H9 (cell line): ENCODE results near the gene APOL6. TPM values are rescaled to one million over a fixed set of nuclear protein-coding genes. Genes with fewer than 3 reads are reported as not detected.

Experiments used
- DNase-seq: peaks from one replicate; pipeline ENCODE4 v3.0.0-alpha.2; 2017
- H2AFZ ChIP-seq: one replicate; pipeline ENCODE4 v1.6.1; 2013; ENCODE audit warnings: mild to moderate bottlenecking, low read length, control low read depth, moderate library complexity
- H2AK5ac ChIP-seq: 2 replicates; pipeline ENCODE4 v1.6.1; 2013; ENCODE audit warnings: low read length, control low read depth, mixed read lengths; ENCODE audit not compliant: insufficient read length
- H2BK120ac ChIP-seq: one replicate; pipeline ENCODE4 v1.6.1; 2013; ENCODE audit warnings: low read depth, mild to moderate bottlenecking, low read length, control low read depth, inconsistent platforms; ENCODE audit not compliant: poor library complexity, severe bottlenecking
- H2BK12ac ChIP-seq: 2 replicates; pipeline ENCODE4 v1.6.1; 2013; ENCODE audit warnings: low read length, control low read depth, mixed read lengths, low read depth; ENCODE audit not compliant: insufficient read length
- H2BK15ac ChIP-seq: 2 replicates; pipeline ENCODE4 v1.6.1; 2013; ENCODE audit warnings: low read depth, low read length, control low read depth
- H2BK20ac ChIP-seq: one replicate; pipeline ENCODE4 v1.6.1; 2013; ENCODE audit warnings: low read depth, mild to moderate bottlenecking, low read length, control low read depth, inconsistent platforms; ENCODE audit not compliant: poor library complexity, severe bottlenecking
- H2BK5ac ChIP-seq: 2 replicates; pipeline ENCODE4 v1.6.1; 2013; ENCODE audit warnings: low read length, control low read depth, mixed read lengths; ENCODE audit not compliant: insufficient read length
- H3K14ac ChIP-seq: 2 replicates; pipeline ENCODE4 v1.6.1; 2013; ENCODE audit warnings: low read length, control low read depth; ENCODE audit not compliant: insufficient read depth
- H3K18ac ChIP-seq: 2 replicates; pipeline ENCODE4 v1.6.1; 2013; ENCODE audit warnings: low read depth, mild to moderate bottlenecking, mixed read lengths, low read length, control low read depth; ENCODE audit not compliant: insufficient read length
- H3K23ac ChIP-seq: 2 replicates; pipeline ENCODE4 v1.6.1; 2013; ENCODE audit warnings: low read length, control low read depth, mixed read lengths, low read depth; ENCODE audit not compliant: insufficient read length
- H3K23me2 ChIP-seq: 2 replicates; pipeline ENCODE4 v1.6.1; 2013; ENCODE audit warnings: low read depth, mild to moderate bottlenecking, mixed read lengths, low read length, control low read depth; ENCODE audit not compliant: insufficient read length, poor library complexity, severe bottlenecking
- H3K27ac ChIP-seq: 2 replicates; pipeline ENCODE4 v1.5.1; 2013; ENCODE audit warnings: low read length, control low read depth, mixed read lengths, low read depth; ENCODE audit not compliant: insufficient read length
- H3K27me3 ChIP-seq: 2 replicates; pipeline ENCODE4 v1.6.1; 2013; ENCODE audit warnings: low read length, control low read depth, inconsistent platforms; ENCODE audit not compliant: insufficient read depth
- H3K4ac ChIP-seq: 2 replicates; pipeline ENCODE4 v1.6.1; 2013; ENCODE audit warnings: low read depth, mild to moderate bottlenecking, control low read depth, inconsistent platforms, low read length, moderate library complexity
- H3K4me1 ChIP-seq: 2 replicates; pipeline ENCODE4 v1.6.1; 2013; ENCODE audit warnings: low read length, control low read depth, inconsistent platforms; ENCODE audit not compliant: insufficient read depth
- H3K4me2 ChIP-seq: 2 replicates; pipeline ENCODE4 v1.6.1; 2013; ENCODE audit warnings: low read length, control low read depth, mixed read lengths; ENCODE audit not compliant: insufficient read length, insufficient read depth
- H3K56ac ChIP-seq: 2 replicates; pipeline ENCODE4 v1.6.1; 2013; ENCODE audit warnings: low read depth, mild to moderate bottlenecking, mixed read lengths, low read length, control low read depth; ENCODE audit not compliant: insufficient read length
- H3K79me1 ChIP-seq: 2 replicates; pipeline ENCODE4 v1.6.1; 2013; ENCODE audit warnings: low read depth, mild to moderate bottlenecking, moderate library complexity, low read length, control low read depth, inconsistent platforms; ENCODE audit not compliant: insufficient read depth, poor library complexity, severe bottlenecking
- H3K79me2 ChIP-seq: 2 replicates; pipeline ENCODE4 v1.6.1; 2013; ENCODE audit warnings: low read length, control low read depth, inconsistent platforms; ENCODE audit not compliant: insufficient read depth
- H3K9ac ChIP-seq: 2 replicates; pipeline ENCODE4 v1.6.1; 2013; ENCODE audit warnings: low read length, control low read depth, mixed read lengths; ENCODE audit not compliant: insufficient read length; ENCODE audit errors: extremely low read depth
- H3K9me3 ChIP-seq: one replicate; pipeline ENCODE4 v1.6.1; 2013; ENCODE audit warnings: low read depth, low read length, inconsistent platforms; ENCODE audit not compliant: control insufficient read depth
- H3T11ph ChIP-seq: one replicate; pipeline ENCODE4 v1.6.1; 2013; ENCODE audit warnings: mild to moderate bottlenecking, low read length, control low read depth, inconsistent platforms
- H4K20me1 ChIP-seq: one replicate; pipeline ENCODE4 v1.6.1; 2013; ENCODE audit not compliant: control insufficient read depth, insufficient read length, insufficient read depth
- H4K5ac ChIP-seq: 2 replicates; pipeline ENCODE4 v1.6.1; 2013; ENCODE audit warnings: low read depth, mild to moderate bottlenecking, mixed read lengths, low read length, control low read depth; ENCODE audit not compliant: insufficient read length
- H4K8ac ChIP-seq: replicated peaks from 2 replicates; pipeline ENCODE4 v1.6.1; 2013; ENCODE audit warnings: low read length, control low read depth, mixed read lengths, low read depth; ENCODE audit not compliant: insufficient read length
- H4K91ac ChIP-seq: 2 replicates; pipeline ENCODE4 v1.6.1; 2013; ENCODE audit warnings: low read depth, mild to moderate bottlenecking, moderate library complexity, mixed read lengths, low read length, control low read depth; ENCODE audit not compliant: insufficient read length
- H3K27ac Mint-ChIP-seq, 3 experiments: 2 replicates in 2 of 3; 3 replicates in 1 of 3; pipeline ENCODE4 v1.8.0; 2020 to 2021; ENCODE audit warnings: mixed read lengths in 3 of 3, mild to moderate bottlenecking in 1 of 3, moderate library complexity in 1 of 3
- H3K27me3 Mint-ChIP-seq: 2 replicates; pipeline ENCODE4 v1.8.0; 2021; ENCODE audit warnings: low read depth, mild to moderate bottlenecking, moderate library complexity, mixed read lengths
- H3K36me3 Mint-ChIP-seq, 3 experiments: 2 replicates in 2 of 3; 3 replicates in 1 of 3; pipeline ENCODE4 v1.8.0; 2020 to 2021; ENCODE audit warnings: low read depth in 3 of 3, mixed read lengths in 3 of 3; ENCODE audit not compliant: insufficient read depth in 1 of 3
- H3K4me1 Mint-ChIP-seq, 2 experiments: 2 replicates each; pipeline ENCODE4 v1.8.0; 2020; ENCODE audit warnings: mixed read lengths in 2 of 2
- H3K4me3 Mint-ChIP-seq, 2 experiments: 2 replicates in 1 of 2; 3 replicates in 1 of 2; pipeline ENCODE4 v1.8.0; 2020 to 2021; ENCODE audit warnings: mild to moderate bottlenecking in 2 of 2, mixed read lengths in 2 of 2, moderate library complexity in 1 of 2
- H3K9me3 Mint-ChIP-seq, 2 experiments: 2 replicates in 1 of 2; 3 replicates in 1 of 2; pipeline ENCODE4 v1.8.0; 2020; ENCODE audit warnings: mild to moderate bottlenecking in 2 of 2, mixed read lengths in 2 of 2, moderate library complexity in 1 of 2
- WGBS: extraction: QIAGEN DNeasy Blood & Tissue Kit; methylation state at CpG from one replicate; pipeline ENCODE4 v1.1.7; 2013; ENCODE audit warnings: missing lambda C conversion rate, low lambda C conversion rate, mixed read lengths; ENCODE audit not compliant: insufficient read length; ENCODE audit errors: extremely low coverage; 5-methylcytosine and 5-hydroxymethylcytosine counted together
- total RNA-seq: library from RNA; stranded (reverse); gene quantifications from 2 replicates; pipeline ENCODE4 v1.2.1, GENCODE V29; 2021
- TF ChIP-seq, protein P1 (sequence below): fragments of 200-600 bp; sonication (generic); conservative IDR thresholded peaks from 3 replicates; pipeline ENCODE4 v1.8.0; 2021; ENCODE audit warnings: antibody characterized with exemption, mild to moderate bottlenecking

The APOL6 gene
- total RNA-seq, 1 experiment from 2014 or later, result 0.07 TPM

DNA sequence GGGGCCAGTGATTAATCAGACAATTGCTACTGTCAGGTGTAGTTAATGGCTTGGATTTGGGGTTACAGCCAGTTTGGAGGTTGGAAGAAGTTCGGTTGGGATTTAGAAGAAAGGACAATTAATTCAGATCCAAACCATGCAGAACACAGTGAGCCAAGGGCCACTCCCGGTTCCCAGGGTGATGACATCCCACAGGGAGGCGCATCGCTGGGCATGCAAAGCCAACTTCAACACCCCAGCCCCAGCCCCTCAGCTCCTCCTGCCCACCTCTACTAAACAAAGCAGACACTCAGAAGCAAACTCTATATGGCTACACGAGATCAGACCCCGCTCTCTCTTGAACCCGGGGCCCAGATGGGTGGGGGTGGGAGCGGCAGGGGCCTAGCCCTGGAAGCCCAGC is 41.3 kb upstream of the APOL6 start:
- H4K20me1 ChIP-seq, result no peaks in the 10 kb centered on the region
- H3K27ac Mint-ChIP-seq, result no peak overlapping the region
- no peaks in the 10 kb centered on the region for H3K9me3 ChIP-seq
- H3K9me3 Mint-ChIP-seq, result no peaks in the 10 kb centered on the region
- H2BK12ac ChIP-seq, result no peak overlapping the region
- DNase-seq, result no peak
- no peaks in the 10 kb centered on the region for H3K79me1 ChIP-seq
- no peak overlapping the region for H4K5ac ChIP-seq
- H4K91ac ChIP-seq, result no peak overlapping the region
- no peak overlapping the region for H3K4me2 ChIP-seq
- WGBS, result no CpG with 5 or more reads among the region's 8 CpGs
- H3K4ac ChIP-seq, result no peak overlapping the region
- no peaks in the 10 kb centered on the region for H3K4me1 ChIP-seq
- no peak overlapping the region for H3K18ac ChIP-seq
- H3K9ac ChIP-seq, result no peak overlapping the region
- peaks cover 15% of the 10 kb centered on the region for H3K27me3 Mint-ChIP-seq
- H2AK5ac ChIP-seq, result no peak overlapping the region
- peaks cover 2 to 4% of the 10 kb centered on the region in 2 experiments; a peak in 2 of 4 replicates for H3K4me1 Mint-ChIP-seq
- no peak overlapping the region for H2BK15ac ChIP-seq
- H2BK5ac ChIP-seq, result no peak overlapping the region
- no peak overlapping the region for H3K27ac ChIP-seq
- H4K8ac ChIP-seq, result no peak overlapping the region
- H2BK20ac ChIP-seq, result no peak overlapping the region
- no peaks in the 10 kb centered on the region for H3K36me3 Mint-ChIP-seq
- no peak overlapping the region for H3K4me3 Mint-ChIP-seq
- TF ChIP-seq, protein P1, sequence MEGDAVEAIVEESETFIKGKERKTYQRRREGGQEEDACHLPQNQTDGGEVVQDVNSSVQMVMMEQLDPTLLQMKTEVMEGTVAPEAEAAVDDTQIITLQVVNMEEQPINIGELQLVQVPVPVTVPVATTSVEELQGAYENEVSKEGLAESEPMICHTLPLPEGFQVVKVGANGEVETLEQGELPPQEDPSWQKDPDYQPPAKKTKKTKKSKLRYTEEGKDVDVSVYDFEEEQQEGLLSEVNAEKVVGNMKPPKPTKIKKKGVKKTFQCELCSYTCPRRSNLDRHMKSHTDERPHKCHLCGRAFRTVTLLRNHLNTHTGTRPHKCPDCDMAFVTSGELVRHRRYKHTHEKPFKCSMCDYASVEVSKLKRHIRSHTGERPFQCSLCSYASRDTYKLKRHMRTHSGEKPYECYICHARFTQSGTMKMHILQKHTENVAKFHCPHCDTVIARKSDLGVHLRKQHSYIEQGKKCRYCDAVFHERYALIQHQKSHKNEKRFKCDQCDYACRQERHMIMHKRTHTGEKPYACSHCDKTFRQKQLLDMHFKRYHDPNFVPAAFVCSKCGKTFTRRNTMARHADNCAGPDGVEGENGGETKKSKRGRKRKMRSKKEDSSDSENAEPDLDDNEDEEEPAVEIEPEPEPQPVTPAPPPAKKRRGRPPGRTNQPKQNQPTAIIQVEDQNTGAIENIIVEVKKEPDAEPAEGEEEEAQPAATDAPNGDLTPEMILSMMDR, result no peak
- no peaks in the 10 kb centered on the region for H3K79me2 ChIP-seq
- H3K56ac ChIP-seq, result no peak overlapping the region
- H2BK120ac ChIP-seq, result no peak overlapping the region
- no peak overlapping the region for H2AFZ ChIP-seq
- no peaks in the 10 kb centered on the region for H3K27me3 ChIP-seq
- no peaks in the 10 kb centered on the region for H3K23me2 ChIP-seq
- H3T11ph ChIP-seq, result no peak overlapping the region
- H3K23ac ChIP-seq, result no peak overlapping the region
- H3K14ac ChIP-seq, result no peak overlapping the region
